H7 (cell line): Measurements from ENCODE around the gene SHB. TPM values are rescaled to one million over a fixed set of nuclear protein-coding genes. Genes with fewer than 3 reads are reported as not detected.

Experiments used
- DNase-seq: peaks from one replicate; pipeline ENCODE4 v3.0.0; 2012
- H3K27me3 ChIP-seq: 2 replicates; pipeline ENCODE4 v1.6.0; 2011; ENCODE audit warnings: mild to moderate bottlenecking, low read length; ENCODE audit not compliant: control insufficient read depth, insufficient read depth
- H3K36me3 ChIP-seq: replicated peaks from 2 replicates; pipeline ENCODE4 v1.5.1; 2011; ENCODE audit warnings: low read length; ENCODE audit not compliant: control insufficient read depth, insufficient read depth
- H3K4me3 ChIP-seq: 2 replicates; pipeline ENCODE4 v1.5.1; 2011; ENCODE audit warnings: low read depth, mild to moderate bottlenecking, control low read depth, low read length, moderate library complexity; ENCODE audit not compliant: insufficient read depth
- total RNA-seq: library from RNA; depleted of rRNA; stranded (reverse); fragments of >200 nt; shearing (Covaris generic); gene quantifications from 2 replicates; pipeline ENCODE4 v1.2.3, GENCODE V29; 2014

Gene SHB
- total RNA-seq, 1 experiment from 2014 or later: 18.0 TPM

- DNase-seq: no peak
- no peaks in the 10 kb centered on the region; the same call in 1 of the 2 replicates for H3K36me3 ChIP-seq
- no peak overlapping the region for H3K4me3 ChIP-seq
- H3K27me3 ChIP-seq: no peaks in the 10 kb centered on the region
Observed at GRCh38 chr9:37956904-37957663, 111.9 kb downstream of the SHB start.

- Histone ChIP-seq H3K4me3 (no peak overlapping the region), H3K36me3 (no peaks in the 10 kb centered on the region; the same call in 1 of the 2 replicates), H3K27me3 (no peaks in the 10 kb centered on the region)
- DNase-seq: no peak
Observed at GRCh38 chr9:37956423-37956820, 112.6 kb downstream of the SHB start.

GRCh38 chr9:37955781-37956422, 113.1 kb downstream of the SHB start:
- Histone ChIP-seq H3K27me3 (no peaks in the 10 kb centered on the region), H3K36me3 (no peaks in the 10 kb centered on the region; the same call in 1 of the 2 replicates), H3K4me3 (no peak overlapping the region)
- DNase-seq: no peak

- Histone ChIP-seq H3K4me3 (no peak overlapping the region), H3K36me3 (no peaks in the 10 kb centered on the region; the same call in 1 of the 2 replicates), H3K27me3 (no peaks in the 10 kb centered on the region)
- no peak for DNase-seq
Observed at GRCh38 chr9:37954581-37954981, 114.4 kb downstream of the SHB start.

- DNase-seq: no peak
- Histone ChIP-seq H3K4me3 (no peak overlapping the region), H3K27me3 (no peaks in the 10 kb centered on the region), H3K36me3 (no peaks in the 10 kb centered on the region; the same call in 1 of the 2 replicates)
Observed at GRCh38 chr9:37953775-37954437, 115.1 kb downstream of the SHB start.

- H3K36me3 ChIP-seq: no peaks in the 10 kb centered on the region; the same call in 1 of the 2 replicates
- no peaks in the 10 kb centered on the region for H3K27me3 ChIP-seq
- no peak overlapping the region for H3K4me3 ChIP-seq
- no peak for DNase-seq
Observed at GRCh38 chr9:37953206-37953774, 115.7 kb downstream of the SHB start.

GRCh38 chr9:37952731-37953130, 116.3 kb downstream of the SHB start:
- no peak for DNase-seq
- Histone ChIP-seq H3K4me3 (no peak overlapping the region), H3K36me3 (no peaks in the 10 kb centered on the region; the same call in 1 of the 2 replicates), H3K27me3 (no peaks in the 10 kb centered on the region)

- DNase-seq: no peak
Observed at GRCh38 chr9:37951671-37952449, 117.2 kb downstream of the SHB start.

GRCh38 chr9:37950561-37950960, 118.5 kb downstream of the SHB start:
- no peaks in the 10 kb centered on the region; the same call in none of the 2 replicates for H3K36me3 ChIP-seq
- no peak overlapping the region for H3K4me3 ChIP-seq
- no peaks in the 10 kb centered on the region for H3K27me3 ChIP-seq
- no peak for DNase-seq

More at GRCh38 chr9:37951671-37952449, 117.2 kb downstream of the SHB start:
- Histone ChIP-seq H3K27me3 (no peaks in the 10 kb centered on the region), H3K36me3 (no peaks in the 10 kb centered on the region; the same call in 1 of the 2 replicates), H3K4me3 (no peak overlapping the region)

GRCh38 chr9:37949576-37949975, 119.5 kb downstream of the SHB start:
- no peaks in the 10 kb centered on the region for H3K27me3 ChIP-seq
- DNase-seq: no peak
- no peak overlapping the region for H3K4me3 ChIP-seq
- no peaks in the 10 kb centered on the region; the same call in none of the 2 replicates for H3K36me3 ChIP-seq

- Histone ChIP-seq H3K4me3 (no peak overlapping the region), H3K27me3 (no peaks in the 10 kb centered on the region), H3K36me3 (no peaks in the 10 kb centered on the region; the same call in none of the 2 replicates)
- no peak for DNase-seq
Observed at GRCh38 chr9:37948417-37948980, 120.5 kb downstream of the SHB start.

- DNase-seq: no peak
- Histone ChIP-seq H3K36me3 (no peaks in the 10 kb centered on the region; the same call in none of the 2 replicates), H3K27me3 (no peaks in the 10 kb centered on the region), H3K4me3 (no peak overlapping the region)
Observed at GRCh38 chr9:37947977-37948376, 121.0 kb downstream of the SHB start.

- no peak for DNase-seq
- Histone ChIP-seq H3K36me3 (no peaks in the 10 kb centered on the region; the same call in none of the 2 replicates), H3K4me3 (no peak overlapping the region), H3K27me3 (no peaks in the 10 kb centered on the region)
Observed at GRCh38 chr9:37947471-37947870, 121.6 kb downstream of the SHB start.
